ENCODE measurements around the gene ISG15. TPM values are rescaled to one million over a fixed set of nuclear protein-coding genes. Genes with fewer than 3 reads are reported as not detected.

Gene ISG15
- total and polyA plus RNA-seq, 2 experiments from 2014 or later: 73.4 to 110 TPM

GRCh38 chr1:970973-971730 is 42.1 kb upstream of the ISG15 start:
- H3K27ac ChIP-seq: no peak overlapping the region
- no peaks in the 10 kb centered on the region for H3K4me1 ChIP-seq (ENCODE audit: low read depth)
- DNase-seq (ENCODE audit: low read depth in 1 of 2, low spot score in 1 of 2): no peak
- TF ChIP-seq, protein P1, sequence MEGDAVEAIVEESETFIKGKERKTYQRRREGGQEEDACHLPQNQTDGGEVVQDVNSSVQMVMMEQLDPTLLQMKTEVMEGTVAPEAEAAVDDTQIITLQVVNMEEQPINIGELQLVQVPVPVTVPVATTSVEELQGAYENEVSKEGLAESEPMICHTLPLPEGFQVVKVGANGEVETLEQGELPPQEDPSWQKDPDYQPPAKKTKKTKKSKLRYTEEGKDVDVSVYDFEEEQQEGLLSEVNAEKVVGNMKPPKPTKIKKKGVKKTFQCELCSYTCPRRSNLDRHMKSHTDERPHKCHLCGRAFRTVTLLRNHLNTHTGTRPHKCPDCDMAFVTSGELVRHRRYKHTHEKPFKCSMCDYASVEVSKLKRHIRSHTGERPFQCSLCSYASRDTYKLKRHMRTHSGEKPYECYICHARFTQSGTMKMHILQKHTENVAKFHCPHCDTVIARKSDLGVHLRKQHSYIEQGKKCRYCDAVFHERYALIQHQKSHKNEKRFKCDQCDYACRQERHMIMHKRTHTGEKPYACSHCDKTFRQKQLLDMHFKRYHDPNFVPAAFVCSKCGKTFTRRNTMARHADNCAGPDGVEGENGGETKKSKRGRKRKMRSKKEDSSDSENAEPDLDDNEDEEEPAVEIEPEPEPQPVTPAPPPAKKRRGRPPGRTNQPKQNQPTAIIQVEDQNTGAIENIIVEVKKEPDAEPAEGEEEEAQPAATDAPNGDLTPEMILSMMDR (IDR thresholded peaks at IDR 0.05; ENCODE audit: low read depth, low read length): no peak
- H3K36me3 ChIP-seq: no peaks in the 10 kb centered on the region
- H3K9me3 ChIP-seq (ENCODE audit: low read depth): no peaks in the 10 kb centered on the region
- H3K27me3 ChIP-seq: peaks cover 95% of the 10 kb centered on the region
- no peak overlapping the region for H3K4me3 ChIP-seq

DNA sequence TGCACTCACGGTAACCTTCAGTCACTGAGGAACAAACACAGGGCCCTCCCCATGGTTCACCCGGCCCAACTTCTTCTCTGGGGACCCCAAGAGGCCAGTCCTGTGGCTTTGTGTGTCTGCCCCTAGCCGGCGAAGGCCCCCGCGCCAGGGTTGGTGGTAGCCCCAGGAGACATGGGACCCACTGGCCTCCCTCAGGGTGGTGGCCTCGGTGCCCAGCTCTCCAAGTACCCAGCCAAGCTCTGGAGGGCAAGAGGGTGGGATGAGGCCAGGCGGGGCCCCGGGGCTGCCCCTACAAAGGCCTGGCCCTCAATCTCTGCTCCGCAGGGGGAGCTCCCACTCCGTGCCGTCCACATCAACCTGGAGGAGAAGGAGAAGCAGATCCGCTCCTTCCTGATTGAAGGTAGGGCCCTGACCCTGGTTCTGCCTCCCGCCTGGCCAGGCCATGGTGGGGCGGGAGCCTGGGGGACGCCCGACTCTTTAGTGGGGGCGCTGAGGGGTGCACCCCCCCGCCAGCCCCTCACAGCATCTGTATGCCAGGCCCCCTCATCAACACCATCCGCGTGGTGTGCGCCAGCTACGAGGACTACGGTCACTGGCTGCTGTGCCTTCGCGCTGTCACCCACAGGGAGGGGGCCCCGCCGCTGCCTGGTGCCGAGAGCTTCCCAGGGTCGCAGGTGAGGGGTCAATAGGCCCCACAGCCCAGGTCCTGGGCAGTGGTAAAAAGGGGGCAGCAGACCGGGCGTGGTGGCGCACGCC is 41.4 kb upstream of the ISG15 start:
- H3K27me3 ChIP-seq: peaks cover 87% of the 10 kb centered on the region
- TF ChIP-seq, protein P1 (IDR thresholded peaks at IDR 0.05; ENCODE audit: low read depth, low read length): no peak
- no peak for DNase-seq (ENCODE audit: low read depth in 1 of 2, low spot score in 1 of 2)

GRCh38 chr1:972726-973458 is 40.4 kb upstream of the ISG15 start:
- no peak overlapping the region for H3K27ac ChIP-seq
- H3K4me3 ChIP-seq: no peak overlapping the region
- DNase-seq (ENCODE audit: low read depth in 1 of 2, low spot score in 1 of 2): no peak
- no peaks in the 10 kb centered on the region for H3K4me1 ChIP-seq (ENCODE audit: low read depth)
- TF ChIP-seq, protein P1 (IDR thresholded peaks at IDR 0.05; ENCODE audit: low read depth, low read length): no peak
- no peaks in the 10 kb centered on the region for H3K36me3 ChIP-seq
- peaks cover 78% of the 10 kb centered on the region for H3K27me3 ChIP-seq
- no peaks in the 10 kb centered on the region for H3K9me3 ChIP-seq (ENCODE audit: low read depth)

More for the DNA sequence above, 41.4 kb upstream of the ISG15 start:
- H3K36me3 ChIP-seq: no peaks in the 10 kb centered on the region
- no peak overlapping the region for H3K27ac ChIP-seq
- H3K4me3 ChIP-seq: no peak overlapping the region
- no peaks in the 10 kb centered on the region for H3K9me3 ChIP-seq (ENCODE audit: low read depth)
- no peaks in the 10 kb centered on the region for H3K4me1 ChIP-seq (ENCODE audit: low read depth)

DNA sequence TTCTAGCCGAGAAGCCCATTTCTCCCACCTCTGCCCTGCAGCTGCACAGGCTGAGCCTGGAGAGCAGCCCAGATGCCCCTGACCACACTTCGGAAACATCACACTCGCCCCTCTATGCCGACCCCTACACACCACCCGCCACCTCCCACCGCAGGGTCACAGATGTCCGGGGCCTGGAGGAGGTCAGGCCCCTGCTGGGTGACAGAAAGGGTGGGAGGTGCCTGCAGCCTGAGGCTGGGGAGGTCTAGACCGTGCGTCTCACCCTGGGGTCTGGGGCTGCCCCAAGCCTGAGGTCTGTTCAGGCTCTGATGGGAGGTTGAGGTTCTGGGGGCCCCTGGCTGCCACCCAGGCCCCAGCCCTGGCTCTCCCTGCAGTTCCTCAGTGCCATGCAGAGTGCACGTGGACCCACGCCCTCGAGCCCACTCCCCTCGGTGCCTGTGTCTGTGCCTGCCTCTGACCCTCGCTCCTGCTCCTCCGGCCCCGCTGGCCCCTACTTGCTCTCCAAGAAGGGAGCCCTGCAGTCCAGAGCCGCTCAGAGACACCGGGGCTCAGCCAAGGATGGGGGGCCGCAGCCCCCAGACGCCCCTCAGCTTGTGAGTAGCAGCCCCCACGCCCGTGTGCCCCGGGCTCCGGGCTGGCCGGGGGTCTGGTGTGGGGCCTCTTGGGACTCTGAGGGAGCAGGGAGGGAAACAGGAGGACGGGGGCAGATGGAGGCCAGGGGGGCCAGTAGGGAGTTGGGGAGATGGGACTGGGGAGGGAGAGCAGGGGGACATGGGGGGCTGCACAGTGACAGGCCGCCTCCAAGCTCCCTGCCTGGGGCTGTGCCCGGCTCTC is 39.6 kb upstream of the ISG15 start:
- Histone ChIP-seq H3K27me3 (peaks cover 70% of the 10 kb centered on the region), H3K27ac (no peak overlapping the region), H3K36me3 (no peaks in the 10 kb centered on the region), H3K4me3 (no peak overlapping the region), H3K9me3 (ENCODE audit: low read depth) (no peaks in the 10 kb centered on the region), H3K4me1 (ENCODE audit: low read depth) (no peaks in the 10 kb centered on the region)
- no peak for DNase-seq (ENCODE audit: low read depth in 1 of 2, low spot score in 1 of 2)
- TF ChIP-seq, protein P1 (IDR thresholded peaks at IDR 0.05; ENCODE audit: low read depth, low read length): no peak

- H3K9me3 ChIP-seq (ENCODE audit: low read depth): no peaks in the 10 kb centered on the region
- peaks cover 64% of the 10 kb centered on the region for H3K27me3 ChIP-seq
- TF ChIP-seq, protein P1 (IDR thresholded peaks at IDR 0.05; ENCODE audit: low read depth, low read length): no peak
- no peaks in the 10 kb centered on the region for H3K4me1 ChIP-seq (ENCODE audit: low read depth)
- no peak overlapping the region for H3K27ac ChIP-seq
- H3K36me3 ChIP-seq: no peaks in the 10 kb centered on the region
- H3K4me3 ChIP-seq: no peak overlapping the region
- DNase-seq (ENCODE audit: low read depth in 1 of 2, low spot score in 1 of 2): no peak
These were observed 39.0 kb upstream of the ISG15 start for GRCh38 chr1:974293-974640.
